Astrocyte of the cerebellum (primary cell): Measurements from ENCODE around the gene ELAVL3.

Experiments
- DNase-seq: peaks from one replicate; pipeline ENCODE4 v3.0.0-alpha.2; 2011; ENCODE audit warnings: low read depth
- H3K4me3 ChIP-seq: 2 replicates; pipeline ENCODE4 v1.5.1; 2011; ENCODE audit warnings: mild to moderate bottlenecking, low read depth, low read length, moderate library complexity
- in situ Hi-C: cut with HindIII; loops from 2 replicates; pipeline ENCODE4 v1.10.0; 2017; ENCODE audit warnings: low sequenced_read_pairs
- TF ChIP-seq, protein P1 (sequence below): IDR thresholded peaks from 2 replicates; pipeline ENCODE4 v1.5.1; 2012; ENCODE audit warnings: low read length, low read depth, moderate library complexity, mild to moderate bottlenecking; ENCODE audit errors: missing control alignments

ELAVL3 gene

DNA sequence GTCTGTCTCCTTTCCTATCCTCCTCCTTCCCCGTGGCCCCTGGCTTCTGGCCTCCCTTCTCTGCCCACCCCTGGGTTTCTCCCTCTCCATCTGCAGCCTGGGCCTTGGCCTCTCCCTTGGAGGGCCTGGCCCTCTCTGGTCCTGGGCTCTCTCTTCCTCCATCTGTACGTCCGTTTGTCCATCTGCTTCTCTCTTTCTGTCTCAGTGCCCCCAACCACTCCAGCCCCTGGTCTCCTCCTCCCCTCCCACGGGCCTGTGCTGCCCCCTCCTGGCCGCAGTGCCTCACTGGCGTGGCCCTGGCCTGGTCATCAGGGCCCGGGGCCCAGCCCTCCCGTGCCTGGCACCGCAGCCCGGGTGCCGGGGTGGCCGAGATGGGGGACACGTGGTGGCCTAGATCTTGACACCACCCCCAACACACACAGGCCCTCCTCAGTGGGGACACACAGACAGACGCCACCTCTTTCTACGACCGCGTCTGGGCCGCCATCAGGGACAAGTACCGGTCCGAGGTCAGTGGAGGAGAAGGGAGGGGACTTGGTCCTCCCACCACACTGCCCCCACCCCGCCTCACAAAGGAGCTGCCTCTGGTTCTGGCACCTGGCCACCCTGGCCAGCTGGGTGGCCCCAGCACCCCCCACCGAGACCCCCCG lies 34.1 kb downstream of the ELAVL3 start:
- in situ Hi-C loops = no loop called here
- TF ChIP-seq, protein P1, sequence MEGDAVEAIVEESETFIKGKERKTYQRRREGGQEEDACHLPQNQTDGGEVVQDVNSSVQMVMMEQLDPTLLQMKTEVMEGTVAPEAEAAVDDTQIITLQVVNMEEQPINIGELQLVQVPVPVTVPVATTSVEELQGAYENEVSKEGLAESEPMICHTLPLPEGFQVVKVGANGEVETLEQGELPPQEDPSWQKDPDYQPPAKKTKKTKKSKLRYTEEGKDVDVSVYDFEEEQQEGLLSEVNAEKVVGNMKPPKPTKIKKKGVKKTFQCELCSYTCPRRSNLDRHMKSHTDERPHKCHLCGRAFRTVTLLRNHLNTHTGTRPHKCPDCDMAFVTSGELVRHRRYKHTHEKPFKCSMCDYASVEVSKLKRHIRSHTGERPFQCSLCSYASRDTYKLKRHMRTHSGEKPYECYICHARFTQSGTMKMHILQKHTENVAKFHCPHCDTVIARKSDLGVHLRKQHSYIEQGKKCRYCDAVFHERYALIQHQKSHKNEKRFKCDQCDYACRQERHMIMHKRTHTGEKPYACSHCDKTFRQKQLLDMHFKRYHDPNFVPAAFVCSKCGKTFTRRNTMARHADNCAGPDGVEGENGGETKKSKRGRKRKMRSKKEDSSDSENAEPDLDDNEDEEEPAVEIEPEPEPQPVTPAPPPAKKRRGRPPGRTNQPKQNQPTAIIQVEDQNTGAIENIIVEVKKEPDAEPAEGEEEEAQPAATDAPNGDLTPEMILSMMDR = peak; percentile 77
- H3K4me3 ChIP-seq = no peak overlapping the region
- DNase-seq = no peak

DNA sequence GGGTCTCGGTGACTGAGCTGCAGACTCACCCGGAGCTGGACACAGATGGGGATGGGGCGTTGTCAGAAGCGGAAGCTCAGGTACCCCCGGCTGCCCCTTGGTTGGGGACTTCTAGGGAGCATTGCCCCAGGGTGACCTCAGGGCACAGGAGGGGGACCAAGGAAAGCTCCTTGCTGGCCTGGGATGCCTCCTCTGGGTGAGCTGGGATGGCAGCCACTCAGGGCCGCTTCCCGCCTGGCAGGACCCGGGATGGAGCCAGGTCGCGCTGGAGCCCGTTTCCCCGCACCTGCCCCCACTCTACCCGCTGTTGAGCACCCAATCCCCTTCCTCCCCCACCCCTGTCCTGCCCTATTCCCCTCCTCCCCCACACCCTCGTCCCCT lies 34.6 kb downstream of the ELAVL3 start:
- no peak overlapping the region for H3K4me3 ChIP-seq
- no peak for DNase-seq
- TF ChIP-seq, protein P1 = no peak
- in situ Hi-C loops = no loop called here

DNA sequence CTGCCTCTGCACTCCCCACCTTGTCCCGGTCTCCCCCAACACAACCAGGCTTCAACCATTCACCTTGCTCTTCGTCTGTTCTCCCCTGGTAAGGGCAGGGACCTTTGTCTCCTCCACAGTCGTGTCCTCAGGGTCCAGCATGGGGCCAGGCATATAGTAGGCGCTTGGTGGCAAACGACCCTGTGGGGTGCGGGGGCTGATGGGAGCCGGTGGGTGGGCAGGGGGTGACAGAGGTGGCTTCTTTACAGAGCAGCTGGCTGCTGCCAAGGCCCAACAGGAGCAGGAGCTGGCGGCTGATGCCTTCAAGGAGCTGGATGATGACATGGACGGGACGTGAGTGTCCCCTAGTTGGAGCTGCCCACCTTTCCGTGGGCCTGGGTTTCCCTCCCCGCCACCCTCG lies 35.7 kb downstream of the ELAVL3 start:
- in situ Hi-C loops = no loop called here
- TF ChIP-seq, protein P1 = no peak
- no peak for DNase-seq
- H3K4me3 ChIP-seq = no peak overlapping the region

DNA sequence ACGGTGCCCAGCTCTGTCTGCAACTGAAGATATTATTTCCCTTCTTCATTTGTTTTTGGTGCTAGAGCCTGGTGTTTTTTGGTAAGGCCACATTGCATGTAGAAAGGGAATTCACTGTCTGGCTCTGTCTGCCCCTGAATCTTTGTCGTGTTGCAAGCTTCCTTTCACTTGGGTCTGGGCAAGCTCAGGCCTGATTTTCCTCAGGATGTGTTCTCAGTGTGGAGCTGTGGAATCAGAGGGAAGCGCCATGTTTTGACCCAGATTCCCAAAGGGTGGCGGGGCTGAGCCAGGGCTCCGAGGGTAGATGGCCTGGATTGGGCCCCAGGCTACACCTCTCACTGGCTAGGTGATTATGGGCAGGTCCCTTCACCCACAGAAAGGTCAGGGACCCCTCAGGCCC lies 36.8 kb downstream of the ELAVL3 start:
- TF ChIP-seq, protein P1 = no peak
- DNase-seq = no peak

DNA sequence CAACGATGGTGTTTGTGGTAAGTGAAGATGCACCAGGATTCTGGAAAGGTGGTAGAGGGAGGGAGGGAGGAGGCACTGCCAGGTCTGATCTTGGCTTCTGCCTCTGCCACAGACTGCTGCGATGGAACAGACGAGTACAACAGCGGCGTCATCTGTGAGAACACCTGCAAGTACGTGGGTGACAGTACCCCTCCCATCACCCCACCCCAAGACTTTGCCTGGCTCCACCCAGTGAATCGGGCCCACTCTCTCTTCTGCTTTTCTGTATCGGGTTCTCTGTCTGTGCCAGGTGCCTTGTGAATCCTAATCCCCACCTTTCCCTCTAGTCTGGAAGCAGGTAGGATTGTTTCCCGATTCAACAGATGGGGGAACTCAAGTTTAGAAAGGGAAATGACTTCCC lies 42.9 kb downstream of the ELAVL3 start:
- in situ Hi-C loops = no loop called here
- TF ChIP-seq, protein P1 = no peak
- no peak for DNase-seq
- H3K4me3 ChIP-seq = no peak overlapping the region

More for the DNA sequence above, 36.8 kb downstream of the ELAVL3 start:
- in situ Hi-C loops = no loop called here
- no peak overlapping the region for H3K4me3 ChIP-seq

DNA sequence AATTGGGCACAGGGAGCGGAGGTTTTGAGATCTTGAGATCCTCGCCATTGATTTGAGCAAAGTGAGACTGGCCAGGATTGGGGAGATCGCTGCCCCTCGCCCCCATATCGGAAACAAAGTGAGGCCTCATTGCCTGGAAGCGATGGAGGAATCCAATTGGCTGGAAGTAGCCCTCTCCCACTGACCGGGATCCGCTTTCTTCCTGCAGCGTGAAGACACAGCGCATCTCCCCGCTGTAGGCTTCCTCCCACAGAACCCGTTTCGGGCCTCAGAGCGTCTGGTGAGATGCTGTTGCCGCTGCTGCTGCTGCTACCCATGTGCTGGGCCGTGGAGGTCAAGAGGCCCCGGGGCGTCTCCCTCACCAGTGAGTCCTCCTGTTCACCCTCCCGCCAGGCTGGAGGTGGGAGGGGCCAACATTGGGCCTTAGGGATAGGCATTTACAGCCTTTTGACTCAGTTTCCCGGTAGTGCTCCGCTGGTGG lies 45.0 kb downstream of the ELAVL3 start:
- in situ Hi-C loops = no loop called here
- peak overlapping the region; percentile 68 for H3K4me3 ChIP-seq
- TF ChIP-seq, protein P1 = no peak
- no peak for DNase-seq
